Stimulated activated CD4-positive, alpha-beta T cell treated with anti-CD3 and anti-CD28 coated beads, TNF-alpha, amount 100 ng/mL, for 1 hour (primary cell): ENCODE measurements around the gene SLCO3A1.
"Not testable (repeated sequence)": the region's sequence is repeated elsewhere in the genome, so short reads cannot be mapped to it uniquely, and the experiment has no call there.

Experiments
- DNase-seq, 3 donors: peaks; one replicate each; pipeline ENCODE4 v3.0.0-alpha.2; 2020; ENCODE audit warnings: low read depth in 3 of 3, low spot score in 1 of 3

Gene SLCO3A1

DNA sequence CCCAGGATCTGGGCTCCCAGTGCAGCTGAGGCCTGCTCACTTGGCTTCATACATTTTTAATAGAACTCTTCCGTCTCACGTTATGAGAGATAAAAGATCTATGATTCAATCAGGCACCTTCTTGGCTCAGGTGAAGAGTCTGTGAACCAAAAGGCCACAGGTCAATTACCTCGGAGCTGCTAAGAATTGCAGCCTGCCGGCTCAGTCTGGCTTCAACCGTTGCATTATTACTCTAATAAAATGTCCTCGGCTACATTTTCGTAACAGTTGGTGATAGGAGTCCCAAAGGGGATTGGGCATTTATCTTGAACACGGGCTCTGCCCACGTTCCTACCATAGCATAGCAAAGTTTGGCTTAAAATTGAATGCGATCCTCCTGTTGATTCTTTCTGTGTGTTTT is 176.3 kb downstream of the SLCO3A1 start:
- no peak for DNase-seq

DNA sequence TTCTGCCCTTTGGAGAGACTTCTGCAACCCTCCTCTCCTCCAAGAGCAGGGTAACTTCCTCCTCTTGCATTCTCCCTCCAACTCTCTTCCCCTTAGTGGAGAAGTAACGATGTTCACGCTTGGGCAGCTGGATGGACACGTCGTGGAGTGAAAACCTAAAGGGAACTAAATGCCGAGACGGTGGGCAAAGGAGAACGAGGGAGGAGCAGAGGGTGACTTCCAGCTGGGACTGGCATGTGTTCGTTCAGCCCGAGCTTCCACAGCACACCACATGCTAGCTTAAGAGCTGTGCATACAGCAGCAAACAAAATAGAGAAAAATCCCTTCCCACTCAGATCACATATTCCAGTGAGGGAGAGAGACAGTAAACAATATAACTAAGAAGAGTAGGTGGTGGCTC is 179.8 kb downstream of the SLCO3A1 start:
- no peak for DNase-seq

DNA sequence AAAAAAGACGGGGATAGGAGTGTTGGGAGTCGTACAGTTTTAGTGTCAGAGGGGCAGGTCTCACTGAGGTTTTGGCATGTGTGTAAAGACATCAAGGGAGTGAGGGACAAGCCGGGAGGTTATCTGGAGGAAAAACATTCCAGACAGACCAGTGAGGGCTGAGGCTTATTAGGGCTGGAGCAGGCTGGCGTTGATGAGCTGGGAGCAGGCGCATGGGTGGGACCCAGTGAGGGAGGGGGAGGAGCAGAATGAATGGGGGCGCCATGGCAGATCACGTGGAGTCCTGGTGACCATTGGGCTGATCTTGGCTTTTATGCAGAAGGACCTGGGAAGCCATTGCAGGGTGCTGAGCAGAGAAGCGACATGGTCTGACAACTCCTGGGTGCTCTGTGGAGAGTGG is 180.2 kb downstream of the SLCO3A1 start:
- no peak for DNase-seq

DNA sequence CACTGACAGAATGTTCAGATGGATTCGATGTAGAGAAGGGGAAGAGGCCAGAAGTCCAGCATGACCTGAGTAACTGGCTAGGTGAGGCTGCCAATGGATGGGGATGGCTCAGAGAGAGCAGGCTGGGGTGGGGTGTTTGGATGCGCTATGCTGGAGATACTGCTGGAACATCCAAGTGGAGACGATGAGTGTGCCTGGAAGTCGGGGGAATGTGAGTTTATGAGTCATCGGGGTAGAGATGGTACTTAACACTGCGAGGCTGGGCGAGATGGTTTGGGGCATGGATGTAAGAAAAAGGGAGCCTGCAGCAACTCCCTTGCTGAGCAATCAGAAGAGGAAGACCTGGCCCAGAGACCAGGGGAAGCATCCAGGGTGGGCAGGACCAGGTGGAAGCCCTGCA is 180.7 kb downstream of the SLCO3A1 start:
- DNase-seq: no peak

DNA sequence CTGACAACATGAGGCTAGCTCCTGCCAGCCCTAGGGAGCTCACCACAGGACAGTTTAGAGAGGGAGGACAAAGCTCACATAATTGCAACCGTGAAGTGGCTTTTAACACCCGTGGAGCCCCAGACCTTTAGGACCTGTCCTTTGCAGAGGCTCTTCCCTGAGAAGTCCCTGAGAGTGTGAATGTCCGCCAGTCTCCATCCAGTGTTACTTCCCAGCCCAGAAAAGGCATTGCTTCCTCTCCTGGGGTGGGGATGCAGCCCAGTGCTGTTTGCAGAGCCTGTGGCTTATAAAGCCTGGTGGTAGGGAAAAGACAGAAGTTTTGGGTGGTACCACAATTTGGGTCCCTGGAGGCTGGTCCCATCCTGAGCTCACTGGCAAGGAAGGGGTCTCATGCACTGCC is 182.0 kb downstream of the SLCO3A1 start:
- no peak for DNase-seq

DNA sequence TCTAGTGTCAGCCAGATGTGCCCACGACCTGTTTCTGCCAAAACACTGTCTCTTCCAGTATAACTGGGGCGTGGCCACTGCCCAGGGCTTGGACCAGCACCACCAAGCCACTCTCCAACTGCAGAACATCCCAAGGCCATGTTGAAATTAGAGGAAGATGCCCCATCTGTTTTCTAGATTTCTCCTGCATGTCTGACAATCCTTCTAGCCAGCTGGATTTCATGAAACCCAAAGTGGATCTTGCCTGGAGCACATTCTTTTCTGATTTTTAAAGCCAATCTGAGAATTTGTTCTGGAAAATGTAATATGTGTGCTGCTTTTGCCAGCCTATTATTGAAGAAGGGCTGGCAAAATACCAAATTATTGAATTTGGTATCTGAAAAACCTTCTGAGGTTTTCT is 182.5 kb downstream of the SLCO3A1 start:
- DNase-seq: no peak

DNA sequence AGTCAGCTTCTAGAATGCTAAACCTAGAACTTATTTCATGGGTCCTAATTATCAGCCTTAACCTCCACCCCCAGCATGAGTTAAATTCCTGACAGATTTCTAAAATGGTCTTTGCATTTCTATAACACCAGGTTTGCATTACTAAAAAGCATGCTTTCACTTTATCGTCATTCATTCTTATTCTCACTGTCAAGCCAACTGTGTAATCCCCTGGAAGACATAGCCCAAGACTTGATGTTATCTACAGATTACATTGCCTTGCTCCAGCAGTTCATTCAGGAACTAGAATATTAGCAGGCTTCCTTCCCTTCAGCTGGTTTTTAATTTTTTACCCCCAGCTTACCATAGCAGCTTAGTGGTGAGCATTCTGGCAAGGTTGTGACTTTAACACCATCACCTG is 184.0 kb downstream of the SLCO3A1 start:
- DNase-seq: no peak

DNA sequence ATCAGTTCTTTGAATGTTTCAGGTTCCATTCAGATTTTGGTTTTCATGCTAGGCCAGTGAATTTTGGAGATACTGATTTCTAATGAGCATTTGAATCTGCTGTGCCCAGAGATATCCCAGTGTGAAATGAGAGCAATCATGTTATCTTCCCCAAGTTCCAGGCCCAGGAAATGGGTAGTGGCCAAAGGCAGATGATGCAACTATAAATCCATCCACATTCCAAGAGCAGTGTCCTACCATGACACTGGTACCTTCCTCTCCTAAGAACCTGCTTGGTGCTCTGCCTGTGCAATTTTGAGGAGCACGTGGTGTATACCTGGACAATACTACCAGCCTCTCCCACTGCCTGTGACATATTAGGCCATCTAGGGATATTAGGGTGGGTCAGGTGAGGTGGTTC is 186.8 kb downstream of the SLCO3A1 start:
- DNase-seq: no peak

DNA sequence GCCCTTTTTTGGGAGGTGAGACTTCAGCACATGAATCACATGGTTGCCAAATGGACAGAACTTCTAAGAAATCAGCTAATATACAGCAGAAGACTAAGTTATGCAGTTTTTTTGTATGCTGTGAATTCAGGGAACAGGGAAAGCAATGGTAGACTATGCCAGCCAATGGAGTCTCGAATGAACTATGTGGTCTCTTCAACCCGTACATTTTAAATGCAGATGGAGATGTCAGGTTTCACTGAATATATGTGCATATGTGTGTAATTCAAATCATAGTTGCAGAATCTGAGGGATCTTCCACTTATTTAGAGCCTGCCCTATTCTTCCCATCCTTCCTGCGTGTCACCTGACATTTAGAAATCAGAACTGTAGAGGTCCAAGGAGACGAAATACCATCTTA is 187.9 kb downstream of the SLCO3A1 start:
- no peak for DNase-seq

DNA sequence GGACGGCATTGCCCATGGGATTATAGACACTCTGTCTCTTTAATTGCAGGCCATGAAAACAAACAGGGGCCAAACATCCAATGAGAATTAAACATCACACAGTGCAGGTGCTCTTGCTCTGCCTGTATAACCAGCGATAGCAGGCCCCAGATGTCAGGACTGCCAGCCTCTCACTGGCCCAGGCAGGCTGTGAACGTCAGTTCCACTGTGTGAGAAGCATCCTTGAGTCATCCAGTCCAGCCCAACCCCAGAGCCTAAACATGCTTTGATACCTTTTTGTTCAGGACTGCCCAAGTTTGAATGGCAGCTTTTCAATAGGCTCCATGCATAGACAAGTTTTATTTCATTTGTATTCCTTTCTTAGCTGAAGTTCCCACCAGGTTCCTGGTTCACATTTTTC is 189.8 kb downstream of the SLCO3A1 start:
- DNase-seq: no peak

DNA sequence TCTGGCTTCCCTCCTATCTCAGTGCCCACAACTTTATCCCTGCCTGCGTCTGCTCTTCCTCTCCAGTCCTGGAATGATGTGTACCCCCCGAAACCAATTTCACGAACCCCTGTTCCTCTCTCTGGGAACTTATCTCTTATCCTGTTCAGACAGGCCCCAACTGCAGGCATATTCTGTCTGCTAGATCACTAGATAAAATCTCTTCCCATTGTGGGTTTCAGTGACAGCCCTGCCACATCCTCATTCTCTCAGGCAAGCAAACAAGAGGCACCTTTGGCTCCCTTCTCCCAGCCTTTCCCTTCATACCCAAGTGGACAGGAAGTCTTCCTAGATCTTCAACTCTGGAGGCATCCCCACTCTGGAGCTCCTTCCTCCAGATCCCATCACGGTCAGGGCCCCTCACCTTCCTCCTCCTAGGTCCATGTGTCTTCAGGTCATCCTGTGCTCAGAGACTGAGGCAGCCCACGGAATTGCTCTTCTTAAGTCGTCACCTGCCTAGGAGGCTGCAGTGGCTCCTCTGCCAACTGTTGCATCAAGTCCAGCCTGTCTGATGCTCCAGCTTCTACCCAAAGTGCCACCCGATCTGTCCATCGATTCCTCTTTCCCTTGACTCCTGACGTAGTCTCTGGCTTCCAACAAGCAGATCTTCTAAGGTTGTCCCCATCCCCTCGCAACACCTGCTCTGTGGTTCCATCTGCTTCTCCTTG is 190.8 kb downstream of the SLCO3A1 start:
- DNase-seq: no peak

DNA sequence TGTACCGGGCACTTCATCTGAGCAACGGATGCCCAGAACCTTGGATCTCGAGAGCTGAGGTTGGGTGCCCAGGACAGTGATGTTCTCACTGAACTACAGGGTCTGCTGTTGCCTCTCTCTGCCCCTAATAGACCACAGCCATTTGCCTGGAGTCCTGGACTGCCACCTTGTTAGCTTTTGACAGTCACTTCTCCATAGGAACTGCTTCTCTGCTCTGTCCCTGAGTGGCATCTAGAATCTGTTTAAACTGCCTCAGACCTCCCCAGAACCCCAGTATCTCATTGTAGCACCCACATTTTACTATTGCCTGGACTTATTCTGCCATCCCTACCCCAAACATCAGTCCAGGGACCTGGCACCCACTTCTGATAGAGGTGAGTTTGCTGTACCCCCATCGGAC is 194.4 kb downstream of the SLCO3A1 start:
- DNase-seq: no peak

DNA sequence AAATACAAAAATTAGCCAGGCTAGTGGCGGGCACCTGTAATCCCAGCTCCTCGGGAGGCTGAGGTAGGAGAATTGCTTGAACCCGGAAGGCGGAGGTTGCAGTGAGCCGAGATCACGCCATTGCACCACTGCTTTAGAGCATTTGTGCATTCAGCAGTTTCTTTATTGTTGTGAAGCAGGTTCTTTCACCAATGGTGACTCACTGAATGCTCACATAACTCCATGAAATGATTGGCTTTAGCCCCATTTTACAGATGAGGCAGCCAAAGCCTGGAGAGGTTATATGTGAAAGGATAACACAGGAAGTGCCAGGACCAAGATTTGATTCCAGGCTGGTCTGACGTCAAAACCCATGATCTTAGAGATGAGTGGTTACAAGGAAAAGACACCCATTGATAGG is 195.2 kb downstream of the SLCO3A1 start:
- no peak for DNase-seq

DNA sequence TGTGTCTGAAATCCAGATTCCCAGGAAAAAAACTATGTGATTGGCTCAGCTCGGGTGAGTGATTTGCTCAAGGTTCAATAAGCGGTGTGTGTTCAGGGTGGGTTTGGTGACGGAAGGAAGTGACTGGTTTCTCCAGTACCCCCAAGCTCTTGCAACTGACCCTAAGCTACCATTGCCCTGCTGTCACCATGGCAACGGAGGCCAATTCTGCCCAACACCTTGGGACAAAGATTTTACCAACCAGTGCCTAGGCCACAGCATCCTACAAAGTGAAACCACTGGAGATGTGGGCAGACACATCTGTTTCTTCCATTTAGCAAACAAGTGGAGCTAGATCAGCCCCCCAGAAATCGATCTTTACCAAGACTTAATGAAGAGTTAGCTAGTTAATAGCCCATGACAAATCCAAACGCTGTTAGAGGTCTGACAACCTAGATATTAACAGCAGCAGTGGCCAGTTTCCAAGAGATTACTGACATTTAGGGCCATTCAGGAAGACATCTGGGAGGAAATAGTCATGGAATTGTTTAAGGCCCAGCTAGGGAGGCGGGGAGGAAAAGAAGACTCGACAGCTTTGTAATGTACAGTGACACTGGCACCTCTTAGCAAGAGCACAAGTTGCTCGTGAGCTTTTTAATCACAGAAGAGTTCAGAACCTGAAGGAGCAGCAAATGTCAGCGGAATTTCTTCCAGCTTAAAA is 195.9 kb downstream of the SLCO3A1 start:
- no peak for DNase-seq

DNA sequence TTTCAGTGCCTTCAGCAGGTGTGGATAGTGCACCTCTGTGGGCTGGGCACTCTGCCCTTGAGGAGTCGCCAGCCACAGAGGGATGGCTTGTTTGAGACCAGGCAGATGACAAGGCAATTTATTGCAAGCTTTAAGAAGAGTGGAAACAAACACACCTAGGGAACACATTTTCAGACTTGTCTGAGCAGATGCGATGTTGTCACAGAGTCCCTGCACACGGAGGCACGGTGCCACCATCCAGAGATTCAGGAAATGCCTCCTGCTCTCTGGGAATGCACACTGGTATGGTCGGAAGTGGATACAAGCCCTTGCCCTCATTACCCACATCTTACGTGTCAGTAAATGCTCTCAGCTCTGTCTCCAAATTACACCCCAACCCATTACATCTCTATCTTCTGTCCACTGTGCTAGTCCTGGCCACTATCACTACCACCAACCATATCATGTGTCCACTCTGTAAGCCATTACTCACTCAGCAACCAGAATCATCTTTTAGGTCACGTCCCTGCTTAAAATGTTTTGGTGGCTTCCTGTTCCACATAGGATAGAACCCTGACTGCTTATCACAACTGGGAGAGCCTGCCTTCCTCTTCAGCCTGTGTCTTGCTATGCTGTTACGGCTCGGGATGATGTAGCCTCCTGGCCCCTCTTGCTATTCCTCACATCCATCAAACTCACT is 196.9 kb downstream of the SLCO3A1 start:
- no peak for DNase-seq

DNA sequence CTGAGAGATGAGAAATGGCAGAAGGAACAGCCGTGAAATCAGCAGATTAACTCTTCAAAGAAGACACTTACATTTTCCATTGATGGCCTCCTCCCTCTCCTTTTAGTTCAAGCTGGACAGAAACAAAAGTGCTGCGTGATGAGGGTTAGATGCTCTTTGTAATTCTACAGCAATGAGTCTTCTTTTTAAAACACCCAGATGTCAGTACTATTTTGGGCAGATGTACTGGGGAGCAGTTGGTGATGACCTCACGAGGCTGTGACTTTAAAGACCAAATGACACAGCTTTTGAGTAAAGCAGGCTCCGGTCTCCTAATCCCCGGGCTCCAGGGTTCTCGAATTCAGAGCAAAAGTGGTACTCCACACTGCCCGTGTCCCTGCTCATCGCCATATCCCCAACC is 198.2 kb downstream of the SLCO3A1 start:
- DNase-seq: no peak

DNA sequence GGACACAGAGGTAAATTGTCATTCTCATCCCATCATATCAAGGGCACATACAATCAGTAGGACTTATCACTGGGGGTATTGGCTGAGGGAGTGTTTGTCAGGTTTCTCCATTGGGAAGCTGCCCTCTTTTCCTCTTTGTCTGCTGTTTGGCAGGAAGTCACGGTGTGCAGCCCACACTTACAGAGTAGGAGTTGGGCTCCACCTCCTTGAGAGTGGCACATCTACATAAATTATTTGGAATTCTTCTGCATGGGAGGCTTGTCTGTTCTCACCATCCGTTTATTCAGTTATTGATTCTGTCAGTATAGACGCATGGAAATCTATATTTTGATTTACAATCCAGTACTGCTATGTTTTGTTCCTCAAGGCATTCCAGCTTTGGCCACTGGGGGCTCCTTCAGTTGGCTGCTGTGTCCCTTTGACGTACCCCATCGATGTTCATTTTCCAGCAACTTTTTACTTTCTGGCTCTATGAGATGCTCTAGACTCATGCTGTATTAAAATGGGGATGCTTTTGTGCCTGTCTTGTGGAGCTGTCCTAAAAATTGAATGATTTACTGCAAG is 200.3 kb downstream of the SLCO3A1 start:
- DNase-seq: no peak

DNA sequence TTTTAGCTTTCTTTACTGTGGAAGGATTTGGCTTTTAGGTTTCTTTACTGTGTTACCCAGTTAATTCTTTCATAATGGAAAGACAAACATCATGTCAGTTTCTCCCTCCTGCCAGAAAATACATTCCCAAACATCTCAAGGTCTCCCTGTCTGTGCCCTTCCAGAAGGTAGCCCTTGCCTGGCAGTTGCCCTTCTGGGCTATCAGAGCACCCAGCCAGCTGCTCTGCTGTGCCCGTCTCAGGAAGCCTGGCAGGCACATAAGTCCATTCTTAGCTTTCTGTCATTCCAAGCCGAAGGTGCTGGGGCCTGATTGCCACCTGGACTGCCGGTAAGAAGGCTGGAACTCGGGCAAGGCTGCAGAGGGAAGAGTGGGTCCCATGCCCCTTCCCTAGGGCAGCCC is 203.4 kb downstream of the SLCO3A1 start:
- no peak for DNase-seq

DNA sequence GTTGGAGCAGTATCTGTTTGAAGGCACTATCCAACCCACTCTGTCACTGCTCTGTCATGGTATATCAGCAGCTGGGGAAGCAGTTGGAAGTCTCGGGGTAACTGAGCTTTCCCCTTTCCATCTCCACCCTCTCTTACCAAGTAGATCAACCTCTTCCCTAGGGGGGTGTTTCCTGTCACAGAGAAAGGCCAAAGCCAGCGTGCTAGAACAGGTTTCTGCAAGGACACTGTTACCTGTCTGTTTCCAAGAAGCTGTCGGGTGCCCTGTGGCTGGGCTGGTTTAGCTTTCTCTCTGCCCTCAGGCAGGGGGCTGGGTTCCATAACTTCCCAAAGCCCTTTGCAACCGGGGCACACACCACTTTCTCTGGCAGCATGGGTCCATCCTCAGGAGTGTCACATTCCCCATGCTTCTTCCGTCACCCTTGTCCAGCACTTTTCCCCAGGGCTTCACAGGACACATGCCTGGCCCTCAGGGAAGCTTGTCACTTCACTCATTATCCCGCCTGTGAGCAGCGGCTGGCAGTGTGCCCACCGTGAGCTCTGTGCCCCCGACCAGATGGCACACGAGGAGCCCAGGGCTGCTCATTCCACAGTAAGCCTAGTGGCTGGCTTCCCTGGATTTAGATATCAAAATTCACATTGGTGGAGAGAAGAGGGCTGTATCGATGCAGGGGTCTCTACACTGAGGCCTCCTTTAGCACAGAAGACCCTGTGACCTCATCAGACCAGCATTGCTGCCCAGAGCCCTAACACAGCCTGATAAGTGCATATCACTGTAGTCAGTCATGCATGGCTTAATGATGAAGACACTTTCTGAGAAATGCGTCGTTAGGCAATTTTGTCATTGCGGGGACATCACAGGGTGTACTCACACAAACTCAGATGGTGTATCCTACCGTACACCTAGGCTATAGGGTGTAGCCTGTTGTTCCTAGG is 205.8 kb downstream of the SLCO3A1 start:
- DNase-seq: no peak

DNA sequence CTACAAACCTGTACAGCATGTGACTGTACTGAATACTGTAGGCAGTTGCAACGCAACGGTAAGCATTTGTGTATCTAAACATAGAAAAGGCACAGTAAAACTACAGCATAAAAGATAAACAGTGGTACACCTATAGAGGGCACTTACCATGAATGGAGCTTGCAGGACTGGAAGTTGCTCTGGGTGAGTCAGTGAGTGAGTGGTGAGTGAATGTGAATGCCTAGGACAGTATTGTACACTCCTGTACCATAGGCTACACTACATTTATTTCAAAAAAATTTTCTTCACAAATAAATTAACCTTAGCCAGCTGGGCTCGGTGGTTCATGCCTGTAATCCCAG is 206.4 kb downstream of the SLCO3A1 start:
- DNase-seq: not testable (repeated sequence)

DNA sequence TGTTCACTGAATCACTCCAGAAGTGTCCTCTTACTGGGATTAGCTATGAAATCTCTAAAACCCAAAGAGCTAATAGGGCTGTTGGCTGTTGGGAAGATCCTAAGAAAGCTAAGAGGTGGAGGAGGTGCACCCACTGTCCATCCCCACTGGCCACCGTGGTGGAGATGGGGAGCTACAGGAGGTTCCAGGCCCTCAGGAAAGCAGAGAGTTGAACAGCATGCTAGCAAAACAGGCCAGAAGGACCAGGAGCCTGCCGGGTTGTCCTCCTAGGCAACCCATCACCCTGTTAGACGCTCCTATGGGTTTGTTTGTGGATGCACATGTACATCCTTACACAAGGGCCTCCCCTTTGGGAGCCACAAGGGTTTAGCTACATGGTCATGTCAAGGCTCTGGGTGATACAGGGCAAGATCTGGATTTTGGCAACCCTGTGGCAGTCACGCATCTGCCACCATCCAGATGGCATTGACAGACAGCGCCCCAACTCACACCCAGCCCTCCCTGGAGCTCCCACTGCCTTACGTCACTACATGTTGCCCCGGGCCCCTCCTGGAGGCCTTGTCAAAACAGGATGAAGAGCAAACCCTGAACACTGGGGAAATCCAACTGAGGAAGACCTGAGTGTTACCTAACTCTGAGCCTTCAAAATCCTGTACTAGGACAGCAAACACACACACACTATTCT is 208.1 kb downstream of the SLCO3A1 start:
- no peak for DNase-seq
